HK-2 (cell line): ENCODE measurements around the gene BTF3.

Experiments used
- DNase-seq: peaks from one replicate; pipeline ENCODE4 v3.0.0-alpha.2; 2018; ENCODE audit not compliant: unreplicated experiment

Gene BTF3

GRCh38 chr5:73525606-73526203 is 27.5 kb downstream of the BTF3 start:
- no peak for DNase-seq

- no peak for DNase-seq
Observed at GRCh38 chr5:73528248-73528647, 30.0 kb downstream of the BTF3 start.

GRCh38 chr5:73529081-73529480 is 30.8 kb downstream of the BTF3 start:
- no peak for DNase-seq

- no peak for DNase-seq
Observed at GRCh38 chr5:73531356-73531755, 33.1 kb downstream of the BTF3 start.

- no peak for DNase-seq
Observed at GRCh38 chr5:73532195-73532594, 34.0 kb downstream of the BTF3 start.

- DNase-seq: no peak
Observed at GRCh38 chr5:73534011-73534644, 35.9 kb downstream of the BTF3 start.

- no peak for DNase-seq
Observed at GRCh38 chr5:73534971-73535370, 36.7 kb downstream of the BTF3 start.

- no peak for DNase-seq
Observed at GRCh38 chr5:73539730-73540129, 41.5 kb downstream of the BTF3 start.

GRCh38 chr5:73540192-73540591 is 42.0 kb downstream of the BTF3 start:
- DNase-seq: peak; percentile 39

GRCh38 chr5:73542020-73542419 is 43.8 kb downstream of the BTF3 start:
- no peak for DNase-seq

GRCh38 chr5:73544429-73545402 is 46.5 kb downstream of the BTF3 start:
- DNase-seq: no peak

- DNase-seq: no peak
Observed at GRCh38 chr5:73545403-73545779, 47.1 kb downstream of the BTF3 start.

GRCh38 chr5:73550016-73550415 is 51.8 kb downstream of the BTF3 start:
- no peak for DNase-seq

GRCh38 chr5:73552642-73553041 is 54.4 kb downstream of the BTF3 start:
- DNase-seq: no peak
